GM23248 (cell line): ENCODE data around the gene PPM1L.

Experiments
- EZH2 ChIP-seq: fragments of 200-600 bp; sonication (generic); IDR thresholded peaks from 2 replicates; pipeline ENCODE4 v1.6.1; 2018; ENCODE audit warnings: antibody characterized with exemption, mild to moderate bottlenecking; ENCODE audit not compliant: insufficient read depth, poor library complexity, severe bottlenecking
- EZH2phosphoT487 ChIP-seq: fragments of 200-600 bp; sonication (generic); IDR thresholded peaks from 2 replicates; pipeline ENCODE4 v1.6.1; 2018; ENCODE audit warnings: antibody characterized with exemption, moderate library complexity, mild to moderate bottlenecking, low read depth; ENCODE audit not compliant: insufficient read depth

DNA sequence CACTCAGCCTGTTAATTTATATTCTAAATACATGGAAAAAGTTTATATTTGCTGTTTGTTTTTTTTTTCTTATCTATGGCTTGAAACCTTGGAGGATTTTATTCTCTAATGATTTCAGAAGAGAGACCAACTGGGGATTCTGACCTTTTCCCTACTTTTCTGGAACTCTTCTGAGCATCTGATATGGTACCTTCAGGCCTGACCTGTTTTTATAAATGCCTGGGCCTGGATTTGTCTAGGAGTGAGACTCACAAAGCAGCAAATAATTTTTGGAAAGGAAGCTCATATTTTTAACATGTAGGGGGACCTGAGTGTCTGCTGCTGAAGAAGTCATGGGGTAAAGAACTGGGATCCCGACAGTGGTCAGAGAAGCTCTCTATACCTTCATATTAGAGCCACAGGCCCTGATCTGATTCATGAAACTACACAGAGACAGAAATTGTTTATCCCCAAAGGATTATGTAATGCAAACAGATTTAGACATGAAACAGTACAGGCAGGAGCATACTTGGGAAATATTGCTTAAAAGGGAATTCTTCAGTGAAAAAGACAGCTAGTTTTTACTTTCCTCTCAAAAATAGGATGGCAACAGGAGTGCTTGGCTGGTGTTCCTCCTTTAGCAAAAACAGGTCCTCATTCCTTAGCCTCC lies 15.9 kb downstream of the PPM1L start:
- TF ChIP-seq EZH2 (no peak), EZH2phosphoT487 (no peak)
